Measurements from ENCODE around the gene CYB561.

DNA sequence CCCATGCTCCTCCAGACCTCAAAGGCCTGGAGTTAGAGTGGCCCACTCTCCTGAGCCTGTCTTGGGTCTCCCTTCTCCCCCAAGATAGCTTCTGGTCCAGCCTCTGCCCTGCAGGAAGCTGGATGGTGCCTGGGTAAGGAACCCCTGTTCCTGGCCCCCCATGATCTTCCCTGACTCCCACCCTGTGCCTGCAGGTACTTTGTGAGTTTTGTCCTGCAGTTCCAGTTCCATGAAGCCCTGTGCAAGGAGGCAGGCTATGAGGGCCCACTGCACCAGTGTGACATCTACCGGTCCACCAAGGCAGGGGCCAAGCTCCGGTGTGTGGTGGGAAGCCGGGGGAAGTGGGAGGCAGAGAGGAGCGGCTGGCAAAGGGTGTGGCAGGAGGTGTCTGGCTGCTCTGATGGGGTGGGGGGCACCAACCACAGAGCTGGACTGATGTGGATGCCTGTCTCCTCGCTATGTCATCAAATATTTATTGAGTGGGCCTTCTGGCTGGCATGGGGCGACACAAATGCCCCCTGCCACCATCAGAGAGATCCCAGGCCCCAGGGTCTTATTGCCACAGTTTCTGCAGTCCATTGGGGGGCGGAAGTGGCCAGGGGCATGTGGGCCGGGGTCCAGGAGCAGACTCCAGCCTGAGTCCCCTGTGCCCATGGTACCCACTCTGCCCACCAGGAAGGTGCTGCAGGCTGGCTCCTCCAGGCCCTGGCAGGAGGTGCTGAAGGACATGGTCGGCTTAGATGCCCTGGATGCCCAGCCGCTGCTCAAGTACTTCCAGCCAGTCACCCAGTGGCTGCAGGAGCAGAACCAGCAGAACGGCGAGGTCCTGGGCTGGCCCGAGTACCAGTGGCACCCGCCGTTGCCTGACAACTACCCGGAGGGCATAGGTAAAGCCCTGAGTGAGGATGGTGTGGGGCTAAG lies 37.8 kb upstream of the CYB561 start:
- no peak for TF ChIP-seq EZH2phosphoT487 (IDR thresholded peaks at IDR 0.05; ENCODE audit: low read length)
- TF ChIP-seq, protein P1, sequence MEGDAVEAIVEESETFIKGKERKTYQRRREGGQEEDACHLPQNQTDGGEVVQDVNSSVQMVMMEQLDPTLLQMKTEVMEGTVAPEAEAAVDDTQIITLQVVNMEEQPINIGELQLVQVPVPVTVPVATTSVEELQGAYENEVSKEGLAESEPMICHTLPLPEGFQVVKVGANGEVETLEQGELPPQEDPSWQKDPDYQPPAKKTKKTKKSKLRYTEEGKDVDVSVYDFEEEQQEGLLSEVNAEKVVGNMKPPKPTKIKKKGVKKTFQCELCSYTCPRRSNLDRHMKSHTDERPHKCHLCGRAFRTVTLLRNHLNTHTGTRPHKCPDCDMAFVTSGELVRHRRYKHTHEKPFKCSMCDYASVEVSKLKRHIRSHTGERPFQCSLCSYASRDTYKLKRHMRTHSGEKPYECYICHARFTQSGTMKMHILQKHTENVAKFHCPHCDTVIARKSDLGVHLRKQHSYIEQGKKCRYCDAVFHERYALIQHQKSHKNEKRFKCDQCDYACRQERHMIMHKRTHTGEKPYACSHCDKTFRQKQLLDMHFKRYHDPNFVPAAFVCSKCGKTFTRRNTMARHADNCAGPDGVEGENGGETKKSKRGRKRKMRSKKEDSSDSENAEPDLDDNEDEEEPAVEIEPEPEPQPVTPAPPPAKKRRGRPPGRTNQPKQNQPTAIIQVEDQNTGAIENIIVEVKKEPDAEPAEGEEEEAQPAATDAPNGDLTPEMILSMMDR (IDR thresholded peaks at IDR 0.05; ENCODE audit: low read length), result no peak

All from MM.1S (cell line).